ENCODE data around the gene HLA-DQB1. TPM values are rescaled to one million over a fixed set of nuclear protein-coding genes. Genes with fewer than 3 reads are reported as not detected.

The HLA-DQB1 gene
- total and polyA plus RNA-seq, 2 of the 13 experiments (the other 11 are each of a cell fraction or from before 2014, with no cell fraction given) = not detected

DNA sequence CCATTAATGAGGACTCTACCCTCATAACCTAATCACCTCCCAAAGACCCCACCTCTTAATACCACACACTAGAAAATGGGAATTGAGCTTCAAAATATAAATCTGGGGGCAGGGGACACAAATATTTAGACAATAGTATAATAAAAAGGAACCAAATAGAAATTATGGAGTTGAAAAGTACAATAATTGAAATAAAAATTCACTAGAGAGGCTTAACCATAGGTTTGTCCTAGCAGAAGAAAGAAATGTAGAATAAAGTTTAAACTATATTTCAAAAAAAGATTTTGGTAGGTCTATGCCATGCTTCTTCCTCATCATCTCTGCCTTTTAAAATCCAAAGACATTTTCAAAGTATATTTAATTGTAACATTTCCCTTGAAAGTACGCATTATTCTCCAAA, 48.7 kb downstream of the HLA-DQB1 start:
- ChIA-PET POLR2A (no interaction called here), CTCF (ENCODE audit: low intra/inter-chr PET ratio, low total read pairs) (no interaction called here)
- TF ChIP-seq ZBTB21 (CRISPR knock-in tag; IDR thresholded peaks at IDR 0.05) (no peak), KLF11 (CRISPR knock-in tag; IDR thresholded peaks at IDR 0.05) (no peak), HNRNPLL (IDR thresholded peaks at IDR 0.05; ENCODE audit: low read depth, low read length, poor library complexity, severe bottlenecking) (no peak), NAIF1 (CRISPR knock-in tag; IDR thresholded peaks at IDR 0.05; ENCODE audit: borderline replicate concordance) (no peak)
- TF ChIP-seq, protein P1, sequence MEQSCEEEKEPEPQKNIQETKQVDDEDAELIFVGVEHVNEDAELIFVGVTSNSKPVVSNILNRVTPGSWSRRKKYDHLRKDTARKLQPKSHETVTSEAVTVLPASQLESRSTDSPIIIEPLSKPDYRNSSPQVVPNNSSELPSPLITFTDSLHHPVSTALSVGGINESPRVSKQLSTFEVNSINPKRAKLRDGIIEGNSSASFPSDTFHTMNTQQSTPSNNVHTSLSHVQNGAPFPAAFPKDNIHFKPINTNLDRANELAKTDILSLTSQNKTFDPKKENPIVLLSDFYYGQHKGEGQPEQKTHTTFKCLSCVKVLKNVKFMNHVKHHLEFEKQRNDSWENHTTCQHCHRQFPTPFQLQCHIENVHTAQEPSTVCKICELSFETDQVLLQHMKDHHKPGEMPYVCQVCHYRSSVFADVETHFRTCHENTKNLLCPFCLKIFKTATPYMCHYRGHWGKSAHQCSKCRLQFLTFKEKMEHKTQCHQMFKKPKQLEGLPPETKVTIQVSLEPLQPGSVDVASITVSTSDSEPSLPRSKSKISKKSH (CRISPR knock-in tag; IDR thresholded peaks at IDR 0.05; ENCODE audit: borderline replicate concordance) = no peak
- Histone ChIP-seq H3K79me2 (ENCODE audit: insufficient read depth, low read length) (no peaks in the 10 kb centered on the region), H3K4me2 (ENCODE audit: low read depth, low read length) (no peak overlapping the region), H3K4me1 (ENCODE audit: insufficient read depth, low read length) (no peaks in the 10 kb centered on the region), H3K4me3 (replicated peaks in 1 of 3; ENCODE audit: insufficient read depth in 1 of 3, low read depth in 2 of 3, low read length in 3 of 3) (no peak overlapping the region), H2AFZ (ENCODE audit: low read length) (no peak overlapping the region), H3K9ac (ENCODE audit: insufficient read depth, low read depth, low read length) (no peak overlapping the region), H3K36me3 (replicated peaks in 1 of 2; ENCODE audit: control insufficient read depth in 1 of 2, insufficient read depth in 2 of 2, low read length in 2 of 2) (no peaks in the 10 kb centered on the region), H3K9me3 (ENCODE audit: low read length) (no peaks in the 10 kb centered on the region), H4K20me1 (ENCODE audit: insufficient read depth, low read length) (no peaks in the 10 kb centered on the region), H3K27ac (ENCODE audit: extremely low read length, insufficient read depth, low read length) (no peak overlapping the region), H3K27me3 (ENCODE audit: control insufficient read depth in 1 of 2, insufficient read depth in 2 of 2, low read length in 2 of 2) (peaks cover 0 to 3% of the 10 kb centered on the region in 2 experiments; a peak in 1 of 5 replicates)
- 21% methylated on average over 1 of the region's 1 CpG for WGBS (ENCODE audit: low lambda C conversion rate)
- no peak for DNase-seq (ENCODE audit: low spot score)
- intact Hi-C loops (cut with micrococcal nuclease; ENCODE audit: unreplicated experiment) = no loop called here
- no peak for FAIRE-seq
- ATAC-seq = no peak
- BruUV-seq (replicated peaks) = no TSS peak
- in situ Hi-C loops (cut with HindIII; ENCODE audit: extremely low pct_ligation_motif_present, low pct_unique_long_range_greater_than_20kb) = no loop called here

DNA sequence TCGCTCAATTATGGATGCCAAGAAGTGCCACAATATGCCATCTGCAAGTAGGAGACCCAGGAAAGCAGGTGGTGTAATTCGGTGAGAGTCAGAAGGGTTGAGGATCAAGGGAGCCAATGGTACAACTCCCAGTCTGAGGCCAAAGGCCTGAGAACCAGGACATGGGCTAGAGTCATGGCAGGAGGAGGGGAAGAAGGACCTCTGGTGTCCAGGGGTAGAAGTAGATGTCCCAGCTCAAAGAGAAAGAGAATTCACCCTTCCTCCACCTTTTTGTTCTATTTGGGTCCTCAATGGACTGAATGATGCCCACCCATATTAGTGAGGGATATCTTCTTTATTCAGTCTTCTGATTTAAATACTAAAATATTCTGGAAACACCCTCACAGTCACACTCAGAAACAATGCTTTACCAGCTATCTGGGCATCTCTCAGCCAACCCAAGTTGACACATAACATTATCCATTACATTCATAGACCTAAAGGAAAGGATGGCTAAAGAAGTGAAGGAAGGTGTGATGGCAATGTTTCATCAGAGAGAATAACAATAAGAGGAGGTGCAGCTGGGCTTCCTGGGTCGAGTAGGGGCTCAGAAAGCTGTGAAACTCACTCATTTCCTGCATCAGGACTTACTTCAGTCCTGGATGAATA, 50.4 kb downstream of the HLA-DQB1 start:
- WGBS (ENCODE audit: low lambda C conversion rate) = 8% methylated on average over 3 of the region's 3 CpGs
- in situ Hi-C loops (cut with HindIII; ENCODE audit: extremely low pct_ligation_motif_present, low pct_unique_long_range_greater_than_20kb) = no loop called here
- FAIRE-seq = no peak

More for the DNA sequence above, 50.4 kb downstream of the HLA-DQB1 start:
- Histone ChIP-seq H3K4me3 (replicated peaks in 1 of 3; ENCODE audit: insufficient read depth in 1 of 3, low read depth in 2 of 3, low read length in 3 of 3) (no peak overlapping the region), H3K36me3 (replicated peaks in 1 of 2; ENCODE audit: control insufficient read depth in 1 of 2, insufficient read depth in 2 of 2, low read length in 2 of 2) (no peaks in the 10 kb centered on the region), H3K27me3 (ENCODE audit: control insufficient read depth in 1 of 2, insufficient read depth in 2 of 2, low read length in 2 of 2) (peaks cover 0 to 3% of the 10 kb centered on the region in 2 experiments; a peak in 1 of 5 replicates), H3K4me1 (ENCODE audit: insufficient read depth, low read length) (no peaks in the 10 kb centered on the region), H3K9me3 (ENCODE audit: low read length) (no peaks in the 10 kb centered on the region), H2AFZ (ENCODE audit: low read length) (no peak overlapping the region), H4K20me1 (ENCODE audit: insufficient read depth, low read length) (no peaks in the 10 kb centered on the region), H3K9ac (ENCODE audit: insufficient read depth, low read depth, low read length) (no peak overlapping the region), H3K79me2 (ENCODE audit: insufficient read depth, low read length) (no peaks in the 10 kb centered on the region), H3K4me2 (ENCODE audit: low read depth, low read length) (no peak overlapping the region), H3K27ac (ENCODE audit: extremely low read length, insufficient read depth, low read length) (no peak overlapping the region)
- TF ChIP-seq ZNF17 (CRISPR knock-in tag; IDR thresholded peaks at IDR 0.05) (no peak), SIX1 (CRISPR knock-in tag; IDR thresholded peaks at IDR 0.05; ENCODE audit: borderline replicate concordance) (no peak), AGO1 (IDR thresholded peaks at IDR 0.05; ENCODE audit: low read depth, low read length, poor library complexity, severe bottlenecking) (no peak), JUN (CRISPR knock-in tag; IDR thresholded peaks at IDR 0.05) (no peak), MYNN (CRISPR knock-in tag; IDR thresholded peaks at IDR 0.05; ENCODE audit: low read depth) (no peak), ADNP (CRISPR knock-in tag; IDR thresholded peaks at IDR 0.05) (no peak), ZNF737 (CRISPR knock-in tag; IDR thresholded peaks at IDR 0.05; ENCODE audit: borderline replicate concordance) (no peak)
- TF ChIP-seq, protein P2, sequence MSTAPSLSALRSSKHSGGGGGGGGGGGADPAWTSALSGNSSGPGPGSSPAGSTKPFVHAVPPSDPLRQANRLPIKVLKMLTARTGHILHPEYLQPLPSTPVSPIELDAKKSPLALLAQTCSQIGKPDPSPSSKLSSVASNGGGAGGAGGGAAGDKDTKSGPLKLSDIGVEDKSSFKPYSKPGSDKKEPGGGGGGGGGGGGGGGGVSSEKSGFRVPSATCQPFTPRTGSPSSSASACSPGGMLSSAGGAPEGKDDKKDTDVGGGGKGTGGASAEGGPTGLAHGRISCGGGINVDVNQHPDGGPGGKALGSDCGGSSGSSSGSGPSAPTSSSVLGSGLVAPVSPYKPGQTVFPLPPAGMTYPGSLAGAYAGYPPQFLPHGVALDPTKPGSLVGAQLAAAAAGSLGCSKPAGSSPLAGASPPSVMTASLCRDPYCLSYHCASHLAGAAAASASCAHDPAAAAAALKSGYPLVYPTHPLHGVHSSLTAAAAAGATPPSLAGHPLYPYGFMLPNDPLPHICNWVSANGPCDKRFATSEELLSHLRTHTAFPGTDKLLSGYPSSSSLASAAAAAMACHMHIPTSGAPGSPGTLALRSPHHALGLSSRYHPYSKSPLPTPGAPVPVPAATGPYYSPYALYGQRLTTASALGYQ (CRISPR knock-in tag; IDR thresholded peaks at IDR 0.05) = no peak
- TF ChIP-seq, protein P3, sequence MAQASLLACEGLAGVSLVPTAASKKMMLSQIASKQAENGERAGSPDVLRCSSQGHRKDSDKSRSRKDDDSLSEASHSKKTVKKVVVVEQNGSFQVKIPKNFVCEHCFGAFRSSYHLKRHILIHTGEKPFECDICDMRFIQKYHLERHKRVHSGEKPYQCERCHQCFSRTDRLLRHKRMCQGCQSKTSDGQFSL (CRISPR knock-in tag; IDR thresholded peaks at IDR 0.05) = no peak
- ChIA-PET POLR2A (no interaction called here), CTCF (ENCODE audit: low intra/inter-chr PET ratio, low total read pairs) (no interaction called here)
- DNase-seq (ENCODE audit: low spot score) (no peak), ATAC-seq (no peak)
- intact Hi-C loops (cut with micrococcal nuclease; ENCODE audit: unreplicated experiment) = no loop called here
- no TSS peak for BruUV-seq (replicated peaks)

Data from HepG2 (cell line).